Mesenteric fat pad (tissue), 1 donor: ENCODE measurements around the gene DYNC2LI1. TPM values are rescaled to one million over a fixed set of nuclear protein-coding genes. Genes with fewer than 3 reads are reported as not detected.

Experiments
- DNase-seq: peaks from one replicate; pipeline ENCODE4 v3.0.0-alpha.2; 2020; ENCODE audit warnings: low spot score
- total RNA-seq: library from RNA; stranded (reverse); fragmentation: NEBNext Ultra II Directional; extraction: Animal tissue kit (Norgen Biotek cat#: 25700); gene quantifications from one replicate; pipeline ENCODE4 v1.2.1, GENCODE V29; 2021
- donor health status: DM: yes; HTN: yes; CAD: no.

DYNC2LI1 gene
- total RNA-seq, 1 donor from 2014 or later, result 7.4 TPM

- no peak for DNase-seq
Measured at GRCh38 chr2:43762286-43762685, 11.6 kb upstream of the DYNC2LI1 start.

GRCh38 chr2:43763091-43763490, 10.7 kb upstream of the DYNC2LI1 start:
- no peak for DNase-seq

GRCh38 chr2:43764086-43764705, 9.6 kb upstream of the DYNC2LI1 start:
- no peak for DNase-seq

- DNase-seq, result no peak
Measured at GRCh38 chr2:43766006-43766405, 7.8 kb upstream of the DYNC2LI1 start.

GRCh38 chr2:43774617-43775016, 778 bp downstream of the DYNC2LI1 start:
- no peak for DNase-seq

- DNase-seq, result no peak
Measured at GRCh38 chr2:43776324-43776723, 2.5 kb downstream of the DYNC2LI1 start.

GRCh38 chr2:43777306-43777926, 3.6 kb downstream of the DYNC2LI1 start:
- DNase-seq, result no peak

- DNase-seq, result no peak
Measured at GRCh38 chr2:43778233-43778632, 4.4 kb downstream of the DYNC2LI1 start.

GRCh38 chr2:43787895-43788294, 14.1 kb downstream of the DYNC2LI1 start:
- DNase-seq, result no peak

- no peak for DNase-seq
Measured at GRCh38 chr2:43788646-43789045, 14.8 kb downstream of the DYNC2LI1 start.

GRCh38 chr2:43790147-43790546, 16.3 kb downstream of the DYNC2LI1 start:
- no peak for DNase-seq

- no peak for DNase-seq
Measured at GRCh38 chr2:43791035-43791765, 17.4 kb downstream of the DYNC2LI1 start.

- DNase-seq, result no peak
Measured at GRCh38 chr2:43792653-43793052, 18.8 kb downstream of the DYNC2LI1 start.

- DNase-seq, result no peak
Measured at GRCh38 chr2:43794956-43795355, 21.1 kb downstream of the DYNC2LI1 start.

- no peak for DNase-seq
Measured at GRCh38 chr2:43796206-43796605, 22.4 kb downstream of the DYNC2LI1 start.

GRCh38 chr2:43798300-43798699, 24.5 kb downstream of the DYNC2LI1 start:
- DNase-seq, result no peak

GRCh38 chr2:43800894-43801293, 27.1 kb downstream of the DYNC2LI1 start:
- no peak for DNase-seq

GRCh38 chr2:43802135-43802534, 28.3 kb downstream of the DYNC2LI1 start:
- DNase-seq, result no peak

GRCh38 chr2:43803113-43803512, 29.3 kb downstream of the DYNC2LI1 start:
- no peak for DNase-seq

- no peak for DNase-seq
Measured at GRCh38 chr2:43806719-43807031, 32.8 kb downstream of the DYNC2LI1 start.

GRCh38 chr2:43810452-43810851, 36.6 kb downstream of the DYNC2LI1 start:
- no peak for DNase-seq

- no peak for DNase-seq
Measured at GRCh38 chr2:43810888-43811287, 37.0 kb downstream of the DYNC2LI1 start.

GRCh38 chr2:43812006-43812405, 38.2 kb downstream of the DYNC2LI1 start:
- DNase-seq, result no peak
